IMR-90 (cell line): ENCODE data around the gene PLCXD1. TPM values are rescaled to one million over a fixed set of nuclear protein-coding genes. Genes with fewer than 3 reads are reported as not detected.

Experiments used
- ATAC-seq: fragments of 200-7000 bp; cut with Tn5 transposase; 2 replicates; pipeline ENCODE4 v1.9.1; 2020; ENCODE audit warnings: low read depth, mild to moderate bottlenecking, moderate library complexity
- BruUV-seq: library from RNA; stranded (reverse); fragments of 400-500 nt; replicated peaks from 2 replicates; lab custom pipeline; 2021; lab: Mats Ljungman, UMichigan
- CTCF ChIA-PET: fragments of 300-600 bp; formaldehyde crosslinking; extraction: SDS; loops from one replicate; lab custom pipeline; 2021; ENCODE audit warnings: antibody characterized with exemption; lab: Yijun Ruan, JAX
- POLR2A ChIA-PET: fragments of 300-600 bp; sonication (Branson Sonifier 250); formaldehyde crosslinking; loops from one replicate; lab custom pipeline; 2022; ENCODE audit warnings: antibody characterized with exemption; ENCODE audit not compliant: unreplicated experiment; lab: Charles Lee
- DNase-seq: peaks from one replicate; pipeline ENCODE4 v3.0.0; 2013
- H2AFZ ChIP-seq: replicated peaks from 2 replicates; pipeline ENCODE3; 2013; ENCODE audit warnings: low read length, mild to moderate bottlenecking; ENCODE audit not compliant: poor library complexity
- H2AK5ac ChIP-seq: 2 replicates; pipeline ENCODE4 v1.6.1; 2013; ENCODE audit warnings: low read depth, low read length, inconsistent platforms
- H2AK9ac ChIP-seq: replicated peaks from 2 replicates; pipeline ENCODE3; 2013; ENCODE audit warnings: mild to moderate bottlenecking, low read depth, low read length, moderate library complexity; ENCODE audit not compliant: poor library complexity
- H2BK120ac ChIP-seq: 2 replicates; pipeline ENCODE4 v1.6.1; 2013; ENCODE audit warnings: low read depth, low read length, inconsistent platforms
- H2BK15ac ChIP-seq: 3 replicates; pipeline ENCODE4 v1.6.1; 2013; ENCODE audit warnings: low read depth, low read length, inconsistent platforms
- H2BK20ac ChIP-seq: 2 replicates; pipeline ENCODE4 v1.6.1; 2013; ENCODE audit warnings: low read depth, mild to moderate bottlenecking, inconsistent platforms, low read length, moderate library complexity
- H2BK5ac ChIP-seq: 2 replicates; pipeline ENCODE4 v1.6.1; 2013; ENCODE audit warnings: mild to moderate bottlenecking, low read depth, low read length, inconsistent platforms; ENCODE audit not compliant: poor library complexity, severe bottlenecking
- H3K14ac ChIP-seq: replicated peaks from 2 replicates; pipeline ENCODE4 v1.6.1; 2013; ENCODE audit warnings: low read depth, low read length, inconsistent platforms
- H3K18ac ChIP-seq: 2 replicates; pipeline ENCODE4 v1.6.1; 2013; ENCODE audit warnings: low read depth, low read length, control low read depth
- H3K23ac ChIP-seq: 2 replicates; pipeline ENCODE4 v1.6.1; 2013; ENCODE audit warnings: low read depth, low read length, inconsistent platforms
- H3K27ac ChIP-seq: 2 replicates; pipeline ENCODE4 v1.5.1; 2013; ENCODE audit warnings: mild to moderate bottlenecking, control low read depth, low read length; ENCODE audit not compliant: insufficient read depth
- H3K27me3 ChIP-seq: 2 replicates; pipeline ENCODE4 v1.6.1; 2013; ENCODE audit warnings: low read length; ENCODE audit not compliant: control insufficient read depth, insufficient read depth
- H3K36me3 ChIP-seq: 2 replicates; pipeline ENCODE4 v1.6.1; 2013; ENCODE audit warnings: low read length, mixed read lengths; ENCODE audit not compliant: control insufficient read depth, insufficient read depth
- H3K4ac ChIP-seq: 2 replicates; pipeline ENCODE4 v1.6.1; 2013; ENCODE audit warnings: low read depth, low read length, inconsistent platforms
- H3K4me1 ChIP-seq: 2 replicates; pipeline ENCODE4 v1.6.1; 2013; ENCODE audit warnings: low read length, mixed read lengths; ENCODE audit not compliant: control insufficient read depth, insufficient read depth
- H3K4me2 ChIP-seq: 2 replicates; pipeline ENCODE4 v1.6.1; 2013; ENCODE audit warnings: low read depth, mild to moderate bottlenecking, control low read depth, low read length, moderate library complexity
- H3K4me3 ChIP-seq: 2 replicates; pipeline ENCODE4 v1.5.1; 2013; ENCODE audit warnings: low read depth, mild to moderate bottlenecking, control low read depth, low read length, moderate library complexity; ENCODE audit not compliant: insufficient read depth
- H3K56ac ChIP-seq: 2 replicates; pipeline ENCODE4 v1.6.1; 2013; ENCODE audit warnings: low read length, inconsistent platforms; ENCODE audit not compliant: insufficient read depth; ENCODE audit errors: extremely low read depth
- H3K79me1 ChIP-seq, 2 experiments: 2 replicates each; pipeline ENCODE4 v1.6.1; 2013; ENCODE audit warnings: low read length in 2 of 2, inconsistent platforms in 1 of 2, low read depth in 1 of 2
- H3K9ac ChIP-seq: 2 replicates; pipeline ENCODE4 v1.6.1; 2013; ENCODE audit warnings: low read depth, low read length, control low read depth
- H3K9me1 ChIP-seq: 2 replicates; pipeline ENCODE4 v1.6.1; 2013; ENCODE audit warnings: low read length, inconsistent platforms; ENCODE audit not compliant: insufficient read depth
- H3K9me3 ChIP-seq: 2 replicates; pipeline ENCODE4 v1.6.1; 2013; ENCODE audit warnings: low read length; ENCODE audit not compliant: control insufficient read depth, insufficient read depth
- H4K20me1 ChIP-seq: 2 replicates; pipeline ENCODE4 v1.6.1; 2013; ENCODE audit warnings: low read length, inconsistent platforms; ENCODE audit not compliant: insufficient read depth
- H4K5ac ChIP-seq: 2 replicates; pipeline ENCODE4 v1.6.1; 2013; ENCODE audit warnings: mild to moderate bottlenecking, low read depth, low read length, control low read depth
- H4K8ac ChIP-seq, 2 experiments: 2 replicates each; pipeline ENCODE4 v1.6.1; 2013; ENCODE audit warnings: low read depth in 2 of 2, low read length in 2 of 2, control low read depth in 1 of 2, inconsistent platforms in 1 of 2
- H4K91ac ChIP-seq: 2 replicates; pipeline ENCODE4 v1.6.1; 2013; ENCODE audit warnings: low read depth, low read length, inconsistent platforms; ENCODE audit not compliant: insufficient read depth
- BHLHE40 ChIP-seq: fragments of 150-350 bp; IDR thresholded peaks from 2 replicates; pipeline ENCODE4 v1.6.1; 2016; ENCODE audit warnings: mild to moderate bottlenecking, low read depth, low read length
- CEBPB ChIP-seq: IDR thresholded peaks from 2 replicates; pipeline ENCODE4 v1.6.1; 2012; ENCODE audit warnings: low read depth, low read length, improper control_type of control experiment
- CHD1 ChIP-seq: IDR thresholded peaks from 2 replicates; pipeline ENCODE4 v1.6.1; 2012; ENCODE audit warnings: low read depth, low read length, improper control_type of control experiment
- CTCF ChIP-seq: conservative IDR thresholded peaks from 2 replicates; pipeline ENCODE4 v1.5.1; 2012; ENCODE audit warnings: mild to moderate bottlenecking, low read depth, low read length, improper control_type of control experiment
- FOS ChIP-seq: fragments of 150-350 bp; IDR thresholded peaks from 2 replicates; pipeline ENCODE4 v1.6.1; 2016; ENCODE audit warnings: low read depth, low read length
- MAFK ChIP-seq: IDR thresholded peaks from 2 replicates; pipeline ENCODE4 v1.6.1; 2012; ENCODE audit warnings: low read depth, low read length, improper control_type of control experiment
- MAZ ChIP-seq: IDR thresholded peaks from 2 replicates; pipeline ENCODE4 v1.6.1; 2012; ENCODE audit warnings: low read depth, mild to moderate bottlenecking, low read length, improper control_type of control experiment, moderate library complexity, borderline replicate concordance
- MXI1 ChIP-seq: IDR thresholded peaks from 2 replicates; pipeline ENCODE4 v1.6.1; 2012; ENCODE audit warnings: low read depth, mild to moderate bottlenecking, low read length, moderate library complexity, borderline replicate concordance
- POLR2A ChIP-seq: IDR thresholded peaks from 2 replicates; pipeline ENCODE4 v1.6.1; 2012; ENCODE audit warnings: mild to moderate bottlenecking, low read depth, low read length
- RAD21 ChIP-seq: IDR thresholded peaks from 2 replicates; pipeline ENCODE4 v1.6.1; 2012; ENCODE audit warnings: low read length, improper control_type of control experiment
- RCOR1 ChIP-seq: IDR thresholded peaks from 2 replicates; pipeline ENCODE4 v1.6.1; 2012; ENCODE audit warnings: mild to moderate bottlenecking, low read length, improper control_type of control experiment; ENCODE audit not compliant: insufficient replicate concordance
- RFX5 ChIP-seq: IDR thresholded peaks from 2 replicates; pipeline ENCODE4 v1.8.0; 2012; ENCODE audit warnings: low read depth, mild to moderate bottlenecking, low read length, moderate library complexity
- SMC3 ChIP-seq: fragments of 150-350 bp; IDR thresholded peaks from 2 replicates; pipeline ENCODE4 v1.6.1; 2016; ENCODE audit warnings: low read depth, mild to moderate bottlenecking, antibody characterized with exemption, low read length, moderate library complexity
- USF2 ChIP-seq: fragments of 150-350 bp; IDR thresholded peaks from 2 replicates; pipeline ENCODE4 v1.6.1; 2017; ENCODE audit warnings: mild to moderate bottlenecking, antibody characterized with exemption, low read length, low read depth
- WGBS, 2 experiments: methylation state at CpG; one replicate each; pipeline versions ENCODE4 v1.1.5 to v1.1.7; 2013; ENCODE audit warnings: missing lambda C conversion rate in 2 of 2; ENCODE audit not compliant: insufficient read length in 1 of 2; ENCODE audit errors: extremely low coverage in 2 of 2; 5-methylcytosine and 5-hydroxymethylcytosine counted together
- dilution Hi-C: fragments of 300-500 bp; cut with HindIII; formaldehyde crosslinking; loops from one replicate; pipeline ENCODE4 v1.14.3; 2018; ENCODE audit warnings: low sequenced_read_pairs; ENCODE audit not compliant: unreplicated experiment
- in situ Hi-C: fragments of 300-500 bp; cut with MboI; formaldehyde crosslinking; loops from 3 replicates; pipeline ENCODE4 v1.14.3; 2019; ENCODE audit warnings: low sequenced_read_pairs, inconsistent platforms, mixed read lengths
- intact Hi-C: fragments of 100-400 bp; cut with micrococcal nuclease; formaldehyde crosslinking; loops from 2 replicates; pipeline ENCODE4 v1.10.0; 2022
- polyA plus RNA-seq, 3 experiments: library from polyadenylated mRNA; depleted of rRNA; stranded (reverse); fragments of >200 nt; gene quantifications; 2 replicates each; pipeline ENCODE4 v1.2.3, GENCODE V29; 2012; ENCODE audit warnings: low replicate concordance in 1 of 3
- total RNA-seq: library from RNA; depleted of rRNA; stranded (reverse); fragments of >200 nt; gene quantifications from 2 replicates; pipeline ENCODE4 v1.2.3, GENCODE V29; 2012
- TF ChIP-seq, protein P1 (sequence below): fragments of 150-350 bp; IDR thresholded peaks from 2 replicates; pipeline ENCODE4 v1.6.1; 2016; ENCODE audit warnings: low read depth, mild to moderate bottlenecking, low read length, moderate library complexity, borderline replicate concordance

The PLCXD1 gene
- total and polyA plus RNA-seq, 2 of the 4 experiments (the other 2 are of a cell fraction), result 16.7 to 17.7 TPM

DNA sequence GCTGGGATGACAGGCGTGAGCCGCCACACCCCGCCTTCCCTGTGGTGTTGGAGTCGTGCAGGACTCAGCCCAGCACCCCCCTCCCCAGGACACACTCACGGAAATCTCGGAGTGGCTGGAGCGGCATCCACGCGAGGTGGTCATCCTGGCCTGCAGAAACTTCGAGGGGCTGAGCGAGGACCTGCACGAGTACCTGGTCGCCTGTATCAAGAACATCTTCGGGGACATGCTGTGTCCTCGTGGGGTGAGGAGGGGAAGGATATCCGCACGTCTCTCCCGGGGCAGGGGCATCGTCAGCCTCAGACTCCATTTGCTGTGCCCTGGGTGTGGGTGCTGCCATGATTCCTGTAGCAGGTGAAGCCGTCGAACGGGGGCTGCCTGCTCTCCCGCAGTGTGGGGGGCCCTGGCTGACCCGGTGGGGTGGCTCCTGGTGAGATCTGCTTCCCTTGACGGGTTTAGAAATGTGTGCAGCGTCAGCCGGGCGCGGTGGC, 10.3 kb downstream of the PLCXD1 start:
- Histone ChIP-seq H4K8ac (no peak overlapping the region), H2BK15ac (no peak overlapping the region), H4K5ac (no peak overlapping the region), H2BK5ac (no peak overlapping the region), H2AFZ (no peak overlapping the region), H3K79me1 (peaks cover 3 to 9% of the 10 kb centered on the region in 2 experiments; a peak in 2 of 4 replicates), H3K56ac (no peak overlapping the region), H4K20me1 (no peaks in the 10 kb centered on the region), H3K23ac (no peak overlapping the region), H3K9me3 (0 out of 2 replicates have a peak, but pooled peaks cover 3% of the 10 kb centered on the region), H2AK5ac (no peak overlapping the region), H4K91ac (no peak overlapping the region), H3K18ac (no peak overlapping the region), H3K4me2 (no peak overlapping the region), H2AK9ac (no peak overlapping the region), H3K9me1 (no peaks in the 10 kb centered on the region), H3K4me3 (no peak overlapping the region), H2BK20ac (no peak overlapping the region), H3K27ac (no peak overlapping the region), H3K36me3 (peaks cover 50% of the 10 kb centered on the region), H3K4me1 (no peaks in the 10 kb centered on the region), H3K27me3 (no peaks in the 10 kb centered on the region), H3K4ac (no peak overlapping the region), H2BK120ac (no peak overlapping the region), H3K9ac (no peak overlapping the region), H3K14ac (no peak overlapping the region)
- in situ Hi-C loops (no loop called here), dilution Hi-C loops (no loop called here), intact Hi-C loops (no loop called here)
- BruUV-seq, result no TSS peak
- WGBS, 2 experiments, result 100% methylated on average over 4 of the region's 29 CpGs; no CpG with 5 or more reads in 1 of the 2 experiments
- TF ChIP-seq CTCF (no peak), BHLHE40 (no peak), MXI1 (no peak), RFX5 (no peak), USF2 (no peak), SMC3 (no peak), CEBPB (no peak), RCOR1 (no peak), FOS (no peak), CHD1 (no peak), MAFK (no peak), MAZ (no peak), RAD21 (no peak), POLR2A (no peak)
- TF ChIP-seq, protein P1, sequence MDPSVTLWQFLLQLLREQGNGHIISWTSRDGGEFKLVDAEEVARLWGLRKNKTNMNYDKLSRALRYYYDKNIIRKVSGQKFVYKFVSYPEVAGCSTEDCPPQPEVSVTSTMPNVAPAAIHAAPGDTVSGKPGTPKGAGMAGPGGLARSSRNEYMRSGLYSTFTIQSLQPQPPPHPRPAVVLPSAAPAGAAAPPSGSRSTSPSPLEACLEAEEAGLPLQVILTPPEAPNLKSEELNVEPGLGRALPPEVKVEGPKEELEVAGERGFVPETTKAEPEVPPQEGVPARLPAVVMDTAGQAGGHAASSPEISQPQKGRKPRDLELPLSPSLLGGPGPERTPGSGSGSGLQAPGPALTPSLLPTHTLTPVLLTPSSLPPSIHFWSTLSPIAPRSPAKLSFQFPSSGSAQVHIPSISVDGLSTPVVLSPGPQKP, result no peak
- POLR2A ChIA-PET, result no interaction called here
- CTCF ChIA-PET, result no interaction called here
- ATAC-seq (no peak), DNase-seq (no peak)
